NCI-H446 treated with DMSO at 0.1 percent for 48 hours (cell line): ENCODE measurements around the gene MAFF.
"Not testable (repeated sequence)": the region's sequence is repeated elsewhere in the genome, so short reads cannot be mapped to it uniquely, and the experiment has no call there.

ENCODE experiments used
- DNase-seq: peaks from one replicate; lab custom pipeline; 2025; lab: John Stamatoyannopoulos, UW

The MAFF gene

GRCh38 chr22:38223289-38223960 is 21.6 kb downstream of the MAFF start:
- no peak for DNase-seq

GRCh38 chr22:38226853-38227649 is 25.3 kb downstream of the MAFF start:
- no peak for DNase-seq

GRCh38 chr22:38228326-38228872 is 26.6 kb downstream of the MAFF start:
- no peak for DNase-seq

GRCh38 chr22:38228873-38229740 is 27.3 kb downstream of the MAFF start:
- DNase-seq = no peak

GRCh38 chr22:38230108-38230825 is 28.5 kb downstream of the MAFF start:
- DNase-seq = no peak

GRCh38 chr22:38230916-38231315 is 29.1 kb downstream of the MAFF start:
- DNase-seq = no peak

GRCh38 chr22:38232196-38232595 is 30.4 kb downstream of the MAFF start:
- DNase-seq = no peak

GRCh38 chr22:38233427-38233826 is 31.6 kb downstream of the MAFF start:
- DNase-seq = no peak

GRCh38 chr22:38233856-38234255 is 32.1 kb downstream of the MAFF start:
- DNase-seq = not testable (repeated sequence)

GRCh38 chr22:38235240-38235850 is 33.6 kb downstream of the MAFF start:
- no peak for DNase-seq

- DNase-seq = no peak
Observed at GRCh38 chr22:38236786-38237185, 35.0 kb downstream of the MAFF start.

GRCh38 chr22:38238519-38239071 is 36.8 kb downstream of the MAFF start:
- DNase-seq = no peak

- DNase-seq = no peak
Observed at GRCh38 chr22:38239101-38239761, 37.4 kb downstream of the MAFF start.

GRCh38 chr22:38240734-38241252 is 39.0 kb downstream of the MAFF start:
- no peak for DNase-seq

- peak; percentile 68 for DNase-seq
Observed at GRCh38 chr22:38243007-38243765, 41.4 kb downstream of the MAFF start.

GRCh38 chr22:38244106-38244505 is 42.3 kb downstream of the MAFF start:
- DNase-seq = no peak

- DNase-seq = no peak
Observed at GRCh38 chr22:38246046-38246658, 44.4 kb downstream of the MAFF start.

- no peak for DNase-seq
Observed at GRCh38 chr22:38246692-38247091, 44.9 kb downstream of the MAFF start.

- DNase-seq = no peak
Observed at GRCh38 chr22:38247713-38248112, 45.9 kb downstream of the MAFF start.
